ENCODE measurements around the gene TRMT10A.
"Not testable (repeated sequence)": the region's sequence is repeated elsewhere in the genome, so short reads cannot be mapped to it uniquely, and the experiment has no call there.

The TRMT10A gene

DNA sequence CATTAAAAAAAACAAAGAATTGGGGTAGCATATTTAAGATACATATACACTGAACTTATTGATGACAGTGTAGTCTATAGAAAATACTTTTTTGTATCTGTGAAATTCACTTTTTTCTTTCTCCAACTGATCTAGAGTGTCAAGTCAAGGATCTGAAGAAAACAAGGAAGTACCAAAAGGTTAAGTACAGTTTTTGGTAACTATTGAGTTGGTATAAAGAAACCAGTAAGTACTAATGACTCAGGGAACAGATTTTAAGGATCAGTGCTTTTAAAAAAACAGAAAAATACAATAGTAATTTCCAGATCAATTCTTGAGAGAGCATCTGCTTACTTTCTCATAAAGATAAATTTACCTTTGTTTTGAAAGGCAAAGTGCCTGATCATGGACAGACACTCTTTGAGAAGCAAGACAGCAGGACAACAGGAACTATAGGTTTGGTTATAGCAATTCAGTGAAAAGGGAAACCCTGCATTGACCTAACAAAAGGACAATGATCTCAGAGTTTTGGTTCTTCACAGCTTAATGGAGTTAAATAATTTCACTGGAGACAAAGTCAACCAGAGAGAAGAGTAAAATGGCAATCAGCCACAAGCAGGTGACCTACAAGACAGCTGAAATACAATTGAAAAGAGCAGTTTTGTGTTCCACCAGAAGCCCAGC is 23.4 kb downstream of the TRMT10A start:
- no peak for DNase-seq

- no peak for DNase-seq
Measured at GRCh38 chr4:99537674-99538073, 26.2 kb downstream of the TRMT10A start.

DNA sequence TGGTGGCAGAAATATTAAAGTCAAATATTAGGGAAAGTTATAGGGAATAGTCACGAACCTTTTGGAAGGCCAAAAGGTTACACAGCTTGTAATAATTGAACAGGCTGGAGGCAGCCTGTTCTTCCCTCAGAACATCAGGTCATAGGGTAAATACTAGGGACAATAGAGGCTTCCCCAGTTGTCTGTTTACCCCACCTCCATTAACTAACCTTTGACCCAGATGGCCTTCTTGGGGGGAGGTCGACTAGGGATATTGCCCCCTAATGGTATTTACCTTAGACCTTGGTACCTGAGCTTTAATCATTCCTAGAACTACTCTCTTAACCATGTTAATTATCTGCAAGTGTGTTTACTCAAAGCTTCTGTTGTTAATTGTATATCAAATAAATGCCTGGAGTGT is 27.0 kb downstream of the TRMT10A start:
- no peak for DNase-seq

DNA sequence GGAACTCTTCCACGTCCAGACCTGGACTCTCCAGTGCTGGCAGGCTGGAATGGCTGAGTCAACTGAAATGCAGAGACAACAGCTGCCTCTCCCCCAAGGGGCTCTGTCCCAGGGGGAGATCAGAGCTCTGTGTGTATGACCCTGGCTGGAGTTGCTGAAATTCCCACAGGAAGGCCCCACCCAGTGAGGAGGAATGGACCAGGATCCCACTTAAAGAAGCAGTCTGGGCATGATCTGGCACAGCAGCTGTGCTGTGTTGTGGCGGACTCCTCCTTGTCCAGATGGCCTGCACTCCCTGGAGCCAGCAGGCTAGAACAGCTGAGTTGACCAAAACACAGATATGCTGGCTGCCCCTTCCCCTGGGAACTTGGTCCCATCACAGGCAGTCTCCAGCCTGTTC is 27.6 kb downstream of the TRMT10A start:
- no peak for DNase-seq

DNA sequence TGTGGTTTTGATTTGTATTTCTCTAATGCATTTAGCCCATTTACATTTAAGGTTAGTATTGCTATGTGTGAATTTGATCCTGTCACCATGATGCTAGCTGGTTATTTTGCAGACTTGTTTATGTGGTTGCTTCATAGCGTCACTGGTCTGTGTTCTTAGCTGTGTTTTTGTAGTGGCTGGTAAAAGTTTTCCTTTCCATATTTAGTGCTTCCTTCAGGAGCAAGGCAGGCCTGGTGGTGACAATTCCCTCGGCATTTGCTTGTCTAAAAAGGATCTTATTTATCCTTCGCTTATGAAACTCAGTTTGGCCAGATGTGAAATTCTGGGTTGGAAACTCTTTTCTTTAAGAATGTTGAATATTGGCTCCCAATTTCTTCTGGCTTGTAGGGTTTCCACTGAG is 29.1 kb downstream of the TRMT10A start:
- DNase-seq, result not testable (repeated sequence)

DNA sequence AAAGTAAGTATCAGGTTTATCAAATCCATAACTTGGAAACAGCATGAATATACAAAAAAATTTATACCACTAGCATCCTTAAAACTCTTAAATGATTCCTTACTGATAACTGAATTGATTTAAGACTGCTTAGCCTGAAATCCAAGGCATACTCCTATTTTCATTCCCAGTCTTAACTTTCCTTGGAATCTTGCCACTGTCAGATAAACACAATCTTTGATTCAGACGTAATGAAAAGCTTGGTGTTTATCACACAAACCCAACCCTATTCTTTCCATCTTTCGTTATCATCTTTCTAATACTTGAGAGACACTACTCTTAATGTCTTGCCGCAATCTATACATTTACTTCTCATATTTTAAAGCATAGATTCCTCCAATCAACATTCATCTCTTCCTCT is 33.9 kb downstream of the TRMT10A start:
- DNase-seq, result no peak

DNA sequence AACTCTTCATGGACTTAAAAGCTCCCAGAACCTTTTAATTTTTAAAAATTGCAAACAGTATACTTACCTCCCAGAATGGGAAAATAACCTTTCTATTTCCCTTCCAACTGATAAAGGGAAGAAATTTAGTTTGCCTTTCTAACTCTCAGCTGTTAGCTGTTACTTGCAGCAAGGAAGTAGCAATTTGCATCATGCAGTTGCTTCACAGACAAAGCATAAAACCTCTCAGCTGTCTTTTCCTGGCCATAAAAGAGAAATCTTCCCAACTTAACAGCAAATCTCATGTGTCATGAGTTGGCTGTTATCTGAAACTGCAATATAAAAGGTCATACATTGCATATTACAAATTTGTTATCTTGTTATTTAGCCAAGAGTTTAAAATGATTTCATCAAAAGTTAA is 34.6 kb downstream of the TRMT10A start:
- no peak for DNase-seq

DNA sequence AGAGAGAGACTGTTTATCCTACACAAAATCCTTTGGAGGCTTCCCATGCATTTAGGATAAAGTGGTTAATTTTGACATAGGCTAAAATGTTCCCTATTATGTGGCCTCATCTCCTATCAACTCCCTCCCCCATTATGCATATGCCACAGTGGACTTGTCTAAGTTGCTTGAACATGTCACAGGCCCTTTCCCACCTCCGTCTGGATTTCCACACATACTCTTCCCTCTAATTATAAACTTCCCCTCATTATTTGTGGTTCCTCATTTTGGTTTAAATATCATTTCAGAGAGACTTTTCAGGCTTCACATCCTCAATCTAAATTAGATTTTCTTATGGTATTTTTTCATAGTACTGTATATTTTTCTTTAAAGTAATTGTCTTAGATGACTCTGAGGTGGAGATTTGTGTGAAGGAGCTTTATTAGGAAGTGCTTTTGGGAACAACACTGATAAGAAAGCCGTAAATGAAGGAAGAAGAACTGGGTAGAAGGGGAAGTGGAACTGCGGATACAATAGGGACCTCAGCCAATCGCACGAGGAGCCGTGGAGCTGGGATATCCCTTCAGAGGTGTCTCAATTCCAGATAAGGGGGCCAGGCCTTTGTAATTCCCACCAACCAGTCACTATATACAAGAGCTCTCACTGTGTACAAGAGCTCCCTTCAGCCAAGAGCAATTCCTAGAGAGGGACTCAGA is 45.1 kb downstream of the TRMT10A start:
- DNase-seq, result no peak

- DNase-seq, result no peak
Measured at GRCh38 chr4:99510721-99511120, 53.1 kb downstream of the TRMT10A start, which contains the start of gene C4orf17. TSS of gene C4orf17 (plus strand) at chr4:99511021. CDS start at chr4:99513082, 2,061 bp downstream.

DNA sequence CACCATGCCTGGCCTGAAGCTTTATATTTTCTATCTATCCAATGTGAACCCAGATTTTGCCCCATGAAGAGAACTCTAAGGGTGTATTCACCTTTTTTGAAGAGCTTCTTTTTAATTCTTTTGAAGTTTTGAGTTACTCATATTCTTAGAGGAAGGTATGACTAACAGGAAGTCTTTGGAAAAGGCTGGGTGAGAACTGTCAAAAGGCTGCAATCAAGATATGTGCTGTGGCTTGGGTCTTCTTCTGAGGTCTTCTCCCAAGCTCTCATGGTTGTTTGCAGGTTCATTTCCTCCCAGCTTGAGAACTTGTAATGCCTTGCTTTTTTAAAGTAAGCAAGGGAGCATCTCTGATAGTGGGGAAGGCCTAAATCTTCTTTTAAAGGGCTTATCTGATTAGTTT is 56.1 kb downstream of the TRMT10A start:
- no peak for DNase-seq

DNA sequence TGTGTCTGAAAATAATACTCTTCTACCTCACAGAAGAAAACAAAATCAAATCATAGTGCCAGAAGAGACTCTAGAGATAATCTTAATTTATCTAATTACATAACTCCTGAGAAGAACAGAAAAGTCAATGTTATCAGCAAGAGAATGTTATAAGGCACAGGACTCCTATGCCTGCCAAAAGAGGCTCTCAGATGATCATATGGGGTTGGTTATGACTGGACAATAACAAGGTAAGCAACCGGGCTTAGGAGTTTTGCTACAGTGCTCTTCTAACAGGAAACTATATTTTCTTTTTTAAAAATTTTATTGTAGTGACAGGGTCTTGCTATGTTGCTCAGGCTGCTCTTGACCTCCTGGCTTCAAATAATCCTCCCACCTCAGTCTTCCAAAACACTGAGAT is 56.5 kb downstream of the TRMT10A start:
- DNase-seq, result no peak

- DNase-seq, result no peak
Measured at GRCh38 chr4:99506781-99507180, 57.1 kb downstream of the TRMT10A start.

DNA sequence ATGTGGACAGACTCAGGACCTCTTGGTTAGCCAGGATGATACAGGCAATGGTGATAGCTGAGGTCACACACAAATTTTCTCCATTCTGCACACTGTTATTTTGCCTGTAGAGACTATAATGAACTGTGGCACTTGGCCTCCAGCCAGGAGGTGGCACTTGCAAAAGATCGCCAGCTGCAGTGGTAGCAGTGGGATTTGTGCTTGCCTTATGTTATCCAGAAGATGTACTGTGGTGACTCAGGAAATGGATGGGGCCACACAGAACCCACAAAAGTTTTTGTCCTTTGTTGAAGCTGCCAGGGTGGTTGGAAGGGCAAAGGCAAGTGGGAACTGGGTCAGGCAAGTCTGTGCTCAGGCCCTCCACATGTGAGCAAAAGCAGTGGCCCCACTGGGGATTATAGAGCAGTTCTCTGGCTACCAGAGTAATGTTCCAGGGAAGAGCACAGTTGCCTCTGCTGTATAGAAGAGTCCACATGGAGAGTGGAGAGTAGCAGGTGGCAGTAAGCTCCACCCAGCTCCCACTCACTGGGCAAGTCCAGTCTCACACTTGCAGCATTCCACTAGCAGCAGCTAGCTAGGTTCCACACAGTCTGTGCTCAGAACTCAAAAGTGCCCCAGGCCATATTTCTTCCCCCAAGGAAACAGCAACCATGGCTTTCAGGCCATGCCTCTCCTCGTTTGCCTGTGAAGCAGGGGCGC is 58.9 kb downstream of the TRMT10A start:
- no peak for DNase-seq
